ENCODE measurements around the gene TM6SF1. TPM values are rescaled to one million over a fixed set of nuclear protein-coding genes. Genes with fewer than 3 reads are reported as not detected.

The TM6SF1 gene

DNA sequence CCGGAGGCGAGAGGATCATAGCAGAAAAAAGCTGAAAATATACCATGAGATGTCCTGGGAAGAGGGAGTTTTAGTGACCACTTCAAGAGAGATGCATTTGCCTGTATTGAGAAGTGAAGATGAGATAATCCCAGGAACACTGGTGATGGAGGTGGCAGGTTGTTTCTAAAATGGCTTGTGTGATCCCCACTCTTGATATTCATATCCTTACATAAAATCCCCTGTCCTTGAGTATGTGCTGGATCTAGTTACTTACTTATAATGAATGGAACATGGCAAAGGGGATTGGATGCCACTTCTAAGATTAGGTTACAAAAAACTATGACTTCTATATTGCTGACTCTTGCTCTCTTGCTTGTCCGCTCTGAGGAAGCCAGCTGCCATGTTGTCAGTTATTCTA is 78.1 kb downstream of the TM6SF1 start:
- Histone ChIP-seq H3K27me3 (ENCODE audit: control insufficient read depth in 3 of 3, insufficient read depth in 3 of 3, low read depth in 1 of 3, low read length in 3 of 3) (no peaks in the 10 kb centered on the region), H2AFZ (ENCODE audit: low read length) (no peak overlapping the region), H3K79me1 (ENCODE audit: low read depth, low read length) (peaks cover 3% of the 10 kb centered on the region), H3K4me1 (ENCODE audit: control insufficient read depth in 2 of 2, insufficient read depth in 1 of 2, low read depth in 1 of 2, low read length in 2 of 2) (no peaks in the 10 kb centered on the region), H4K8ac (ENCODE audit: low read depth, low read length) (no peak overlapping the region), H3K36me3 (replicated peaks in 1 of 2; ENCODE audit: control insufficient read depth in 2 of 2, insufficient read depth in 2 of 2, low read length in 2 of 2) (peaks cover 0 to 62% of the 10 kb centered on the region in 2 donors), H2BK120ac (ENCODE audit: low read depth, low read length) (no peak overlapping the region), H3K27ac (replicated peaks; ENCODE audit: low read length) (no peak overlapping the region), H4K91ac (ENCODE audit: low read depth, low read length, poor library complexity) (no peak overlapping the region), H3K4ac (ENCODE audit: low read length) (no peak overlapping the region), H3K14ac (ENCODE audit: low read length) (no peak overlapping the region), H2BK12ac (ENCODE audit: low read length) (no peak overlapping the region), H2AK5ac (ENCODE audit: low read depth, low read length) (no peak overlapping the region), H3K4me3 (ENCODE audit: low read length in 2 of 2) (no peak overlapping the region), H2BK5ac (ENCODE audit: low read length) (no peak overlapping the region), H3K23ac (ENCODE audit: low read depth, low read length, poor library complexity) (no peak overlapping the region), H3K18ac (ENCODE audit: low read length) (no peak overlapping the region), H3K4me2 (ENCODE audit: insufficient read depth, low read length, poor library complexity, severe bottlenecking) (no peak overlapping the region), H3K9ac (ENCODE audit: low read depth, low read length, poor library complexity) (no peak overlapping the region), H3K9me3 (replicated peaks in 1 of 2; ENCODE audit: control insufficient read depth in 2 of 2, insufficient read depth in 1 of 2, low read depth in 1 of 2, low read length in 2 of 2) (peaks cover 0 to 6% of the 10 kb centered on the region in 2 donors), H2BK15ac (ENCODE audit: low read length) (no peak overlapping the region)
- WGBS, 2 donors (ENCODE audit: extremely low coverage in 2 of 2, insufficient read length in 2 of 2, insufficient replicate concordance in 1 of 2): no CpG with 5 or more reads among the region's 3 CpGs
- no peak for DNase-seq (ENCODE audit: low spot score)

Small RNA genes within 50 kb of the gene (small RNA-seq; reads per million reads assigned to genes)
- gene MIR4515 (ENCODE audit: insufficient read depth): not detected
